Spleen (tissue), 7 donors: ENCODE results near the gene RPS6KL1.

Experiments
- CTCF ChIP-seq, 11 experiments: fragments of 200-600 bp in 7 of 11; fragments of 450-650 bp in 4 of 11; sonication (generic) in 4 of 11; IDR thresholded peaks in 8 of 11; conservative IDR thresholded peaks in 3 of 11; 1 replicate in 7 of 11; 2 replicates in 4 of 11; pipeline versions ENCODE4 v1.4.0 to v1.8.0; 2016 to 2021; ENCODE audit warnings: antibody characterized with exemption in 11 of 11, inconsistent platforms in 4 of 11, mild to moderate bottlenecking in 1 of 11
- POLR2A ChIP-seq, 3 donors: fragments of 450-650 bp; IDR thresholded peaks; one replicate each; pipeline ENCODE4 v1.5.1; 2017; ENCODE audit warnings: antibody characterized with exemption in 3 of 3, mild to moderate bottlenecking in 1 of 3
- POLR2AphosphoS5 ChIP-seq, 3 donors: sonication (generic); formaldehyde crosslinking; IDR thresholded peaks; one replicate each; pipeline ENCODE4 v1.5.1; 2017; ENCODE audit warnings: antibody characterized with exemption in 3 of 3
- donor health status: DM: no; HTN: no; CAD: no; lungs with moderate emphysema.
- donor health status: DM: no; HTN: no; CAD: no.
- donor health status: DM: no; HTN: no; CAD: no.

- TF ChIP-seq CTCF (IDR thresholded peaks at IDR 0.05 in 8 of 11, conservative IDR thresholded peaks at IDR 0.05 in 3 of 11) (no peak), POLR2AphosphoS5 (IDR thresholded peaks at IDR 0.05) (no peak), POLR2A (IDR thresholded peaks at IDR 0.05) (no peak)
Measured at GRCh38 chr14:74919421-74920165, 3.5 kb downstream of the RPS6KL1 start.
